H9 (cell line): ENCODE data around the gene ATF7. TPM values are rescaled to one million over a fixed set of nuclear protein-coding genes. Genes with fewer than 3 reads are reported as not detected.
"Not testable (repeated sequence)": the region's sequence is repeated elsewhere in the genome, so short reads cannot be mapped to it uniquely, and the experiment has no call there.

ENCODE experiments used
- DNase-seq: peaks from one replicate; pipeline ENCODE4 v3.0.0-alpha.2; 2017
- H2AFZ ChIP-seq: one replicate; pipeline ENCODE4 v1.6.1; 2013; ENCODE audit warnings: mild to moderate bottlenecking, low read length, control low read depth, moderate library complexity
- H2AK5ac ChIP-seq: 2 replicates; pipeline ENCODE4 v1.6.1; 2013; ENCODE audit warnings: low read length, control low read depth, mixed read lengths; ENCODE audit not compliant: insufficient read length
- H2BK120ac ChIP-seq: one replicate; pipeline ENCODE4 v1.6.1; 2013; ENCODE audit warnings: low read depth, mild to moderate bottlenecking, low read length, control low read depth, inconsistent platforms; ENCODE audit not compliant: poor library complexity, severe bottlenecking
- H2BK12ac ChIP-seq: 2 replicates; pipeline ENCODE4 v1.6.1; 2013; ENCODE audit warnings: low read length, control low read depth, mixed read lengths, low read depth; ENCODE audit not compliant: insufficient read length
- H2BK15ac ChIP-seq: 2 replicates; pipeline ENCODE4 v1.6.1; 2013; ENCODE audit warnings: low read depth, low read length, control low read depth
- H2BK20ac ChIP-seq: one replicate; pipeline ENCODE4 v1.6.1; 2013; ENCODE audit warnings: low read depth, mild to moderate bottlenecking, low read length, control low read depth, inconsistent platforms; ENCODE audit not compliant: poor library complexity, severe bottlenecking
- H2BK5ac ChIP-seq: 2 replicates; pipeline ENCODE4 v1.6.1; 2013; ENCODE audit warnings: low read length, control low read depth, mixed read lengths; ENCODE audit not compliant: insufficient read length
- H3K14ac ChIP-seq: 2 replicates; pipeline ENCODE4 v1.6.1; 2013; ENCODE audit warnings: low read length, control low read depth; ENCODE audit not compliant: insufficient read depth
- H3K18ac ChIP-seq: 2 replicates; pipeline ENCODE4 v1.6.1; 2013; ENCODE audit warnings: low read depth, mild to moderate bottlenecking, mixed read lengths, low read length, control low read depth; ENCODE audit not compliant: insufficient read length
- H3K23ac ChIP-seq: 2 replicates; pipeline ENCODE4 v1.6.1; 2013; ENCODE audit warnings: low read length, control low read depth, mixed read lengths, low read depth; ENCODE audit not compliant: insufficient read length
- H3K23me2 ChIP-seq: 2 replicates; pipeline ENCODE4 v1.6.1; 2013; ENCODE audit warnings: low read depth, mild to moderate bottlenecking, mixed read lengths, low read length, control low read depth; ENCODE audit not compliant: insufficient read length, poor library complexity, severe bottlenecking
- H3K27ac ChIP-seq: 2 replicates; pipeline ENCODE4 v1.5.1; 2013; ENCODE audit warnings: low read length, control low read depth, mixed read lengths, low read depth; ENCODE audit not compliant: insufficient read length
- H3K27me3 ChIP-seq: 2 replicates; pipeline ENCODE4 v1.6.1; 2013; ENCODE audit warnings: low read length, control low read depth, inconsistent platforms; ENCODE audit not compliant: insufficient read depth
- H3K4ac ChIP-seq: 2 replicates; pipeline ENCODE4 v1.6.1; 2013; ENCODE audit warnings: low read depth, mild to moderate bottlenecking, control low read depth, inconsistent platforms, low read length, moderate library complexity
- H3K4me1 ChIP-seq: 2 replicates; pipeline ENCODE4 v1.6.1; 2013; ENCODE audit warnings: low read length, control low read depth, inconsistent platforms; ENCODE audit not compliant: insufficient read depth
- H3K4me2 ChIP-seq: 2 replicates; pipeline ENCODE4 v1.6.1; 2013; ENCODE audit warnings: low read length, control low read depth, mixed read lengths; ENCODE audit not compliant: insufficient read length, insufficient read depth
- H3K56ac ChIP-seq: 2 replicates; pipeline ENCODE4 v1.6.1; 2013; ENCODE audit warnings: low read depth, mild to moderate bottlenecking, mixed read lengths, low read length, control low read depth; ENCODE audit not compliant: insufficient read length
- H3K79me1 ChIP-seq: 2 replicates; pipeline ENCODE4 v1.6.1; 2013; ENCODE audit warnings: low read depth, mild to moderate bottlenecking, moderate library complexity, low read length, control low read depth, inconsistent platforms; ENCODE audit not compliant: insufficient read depth, poor library complexity, severe bottlenecking
- H3K79me2 ChIP-seq: 2 replicates; pipeline ENCODE4 v1.6.1; 2013; ENCODE audit warnings: low read length, control low read depth, inconsistent platforms; ENCODE audit not compliant: insufficient read depth
- H3K9ac ChIP-seq: 2 replicates; pipeline ENCODE4 v1.6.1; 2013; ENCODE audit warnings: low read length, control low read depth, mixed read lengths; ENCODE audit not compliant: insufficient read length; ENCODE audit errors: extremely low read depth
- H3K9me3 ChIP-seq: one replicate; pipeline ENCODE4 v1.6.1; 2013; ENCODE audit warnings: low read depth, low read length, inconsistent platforms; ENCODE audit not compliant: control insufficient read depth
- H3T11ph ChIP-seq: one replicate; pipeline ENCODE4 v1.6.1; 2013; ENCODE audit warnings: mild to moderate bottlenecking, low read length, control low read depth, inconsistent platforms
- H4K20me1 ChIP-seq: one replicate; pipeline ENCODE4 v1.6.1; 2013; ENCODE audit not compliant: control insufficient read depth, insufficient read length, insufficient read depth
- H4K5ac ChIP-seq: 2 replicates; pipeline ENCODE4 v1.6.1; 2013; ENCODE audit warnings: low read depth, mild to moderate bottlenecking, mixed read lengths, low read length, control low read depth; ENCODE audit not compliant: insufficient read length
- H4K8ac ChIP-seq: replicated peaks from 2 replicates; pipeline ENCODE4 v1.6.1; 2013; ENCODE audit warnings: low read length, control low read depth, mixed read lengths, low read depth; ENCODE audit not compliant: insufficient read length
- H4K91ac ChIP-seq: 2 replicates; pipeline ENCODE4 v1.6.1; 2013; ENCODE audit warnings: low read depth, mild to moderate bottlenecking, moderate library complexity, mixed read lengths, low read length, control low read depth; ENCODE audit not compliant: insufficient read length
- H3K27ac Mint-ChIP-seq, 3 experiments: 2 replicates in 2 of 3; 3 replicates in 1 of 3; pipeline ENCODE4 v1.8.0; 2020 to 2021; ENCODE audit warnings: mixed read lengths in 3 of 3, mild to moderate bottlenecking in 1 of 3, moderate library complexity in 1 of 3
- H3K27me3 Mint-ChIP-seq: 2 replicates; pipeline ENCODE4 v1.8.0; 2021; ENCODE audit warnings: low read depth, mild to moderate bottlenecking, moderate library complexity, mixed read lengths
- H3K36me3 Mint-ChIP-seq, 3 experiments: 2 replicates in 2 of 3; 3 replicates in 1 of 3; pipeline ENCODE4 v1.8.0; 2020 to 2021; ENCODE audit warnings: low read depth in 3 of 3, mixed read lengths in 3 of 3; ENCODE audit not compliant: insufficient read depth in 1 of 3
- H3K4me1 Mint-ChIP-seq, 2 experiments: 2 replicates each; pipeline ENCODE4 v1.8.0; 2020; ENCODE audit warnings: mixed read lengths in 2 of 2
- H3K4me3 Mint-ChIP-seq, 2 experiments: 2 replicates in 1 of 2; 3 replicates in 1 of 2; pipeline ENCODE4 v1.8.0; 2020 to 2021; ENCODE audit warnings: mild to moderate bottlenecking in 2 of 2, mixed read lengths in 2 of 2, moderate library complexity in 1 of 2
- H3K9me3 Mint-ChIP-seq, 2 experiments: 2 replicates in 1 of 2; 3 replicates in 1 of 2; pipeline ENCODE4 v1.8.0; 2020; ENCODE audit warnings: mild to moderate bottlenecking in 2 of 2, mixed read lengths in 2 of 2, moderate library complexity in 1 of 2
- CTCF ChIP-seq: fragments of 200-600 bp; sonication (generic); conservative IDR thresholded peaks from 3 replicates; pipeline ENCODE4 v1.8.0; 2021; ENCODE audit warnings: antibody characterized with exemption, mild to moderate bottlenecking
- WGBS: extraction: QIAGEN DNeasy Blood & Tissue Kit; methylation state at CpG from one replicate; pipeline ENCODE4 v1.1.7; 2013; ENCODE audit warnings: missing lambda C conversion rate, low lambda C conversion rate, mixed read lengths; ENCODE audit not compliant: insufficient read length; ENCODE audit errors: extremely low coverage; 5-methylcytosine and 5-hydroxymethylcytosine counted together
- total RNA-seq: library from RNA; stranded (reverse); gene quantifications from 2 replicates; pipeline ENCODE4 v1.2.1, GENCODE V29; 2021

The ATF7 gene
- total RNA-seq, 1 experiment from 2014 or later = 17.7 TPM

GRCh38 chr12:53611304-53611703, 14.9 kb downstream of the ATF7 start:
- H3K4me1 ChIP-seq = no peaks in the 10 kb centered on the region
- H2AFZ ChIP-seq = no peak overlapping the region
- H3K27ac ChIP-seq = no peak overlapping the region
- no peak overlapping the region for H3K4me2 ChIP-seq
- H3K27ac Mint-ChIP-seq = no peak overlapping the region
- no peak overlapping the region for H3K14ac ChIP-seq
- no peaks in the 10 kb centered on the region for H3K79me1 ChIP-seq
- no peaks in the 10 kb centered on the region for H3K4me1 Mint-ChIP-seq
- WGBS = no CpG with 5 or more reads among the region's 8 CpGs
- no peaks in the 10 kb centered on the region for H3K27me3 ChIP-seq
- H2BK5ac ChIP-seq = no peak overlapping the region
- no peak overlapping the region for H3T11ph ChIP-seq
- no peaks in the 10 kb centered on the region for H3K9me3 Mint-ChIP-seq
- no peak overlapping the region for H4K5ac ChIP-seq
- H3K9me3 ChIP-seq = no peaks in the 10 kb centered on the region
- H2BK20ac ChIP-seq = no peak overlapping the region
- no peak overlapping the region for H3K4me3 Mint-ChIP-seq
- DNase-seq = no peak
- H4K8ac ChIP-seq = no peak overlapping the region
- H3K27me3 Mint-ChIP-seq = no peaks in the 10 kb centered on the region
- no peak overlapping the region for H2BK15ac ChIP-seq
- no peak overlapping the region for H2AK5ac ChIP-seq
- H3K18ac ChIP-seq = no peak overlapping the region
- no peak overlapping the region for H3K9ac ChIP-seq
- H3K23ac ChIP-seq = no peak overlapping the region
- no peak overlapping the region for H4K91ac ChIP-seq
- no peak overlapping the region for H2BK12ac ChIP-seq
- no peak overlapping the region for H3K4ac ChIP-seq
- no peaks in the 10 kb centered on the region for H3K79me2 ChIP-seq
- H3K36me3 Mint-ChIP-seq = peaks cover 0 to 2% (median 0%) of the 10 kb centered on the region in 3 experiments; a peak in 1 of 7 replicates
- no peak for TF ChIP-seq CTCF
- no peaks in the 10 kb centered on the region for H4K20me1 ChIP-seq
- no peaks in the 10 kb centered on the region for H3K23me2 ChIP-seq
- H2BK120ac ChIP-seq = no peak overlapping the region
- no peak overlapping the region for H3K56ac ChIP-seq

DNA sequence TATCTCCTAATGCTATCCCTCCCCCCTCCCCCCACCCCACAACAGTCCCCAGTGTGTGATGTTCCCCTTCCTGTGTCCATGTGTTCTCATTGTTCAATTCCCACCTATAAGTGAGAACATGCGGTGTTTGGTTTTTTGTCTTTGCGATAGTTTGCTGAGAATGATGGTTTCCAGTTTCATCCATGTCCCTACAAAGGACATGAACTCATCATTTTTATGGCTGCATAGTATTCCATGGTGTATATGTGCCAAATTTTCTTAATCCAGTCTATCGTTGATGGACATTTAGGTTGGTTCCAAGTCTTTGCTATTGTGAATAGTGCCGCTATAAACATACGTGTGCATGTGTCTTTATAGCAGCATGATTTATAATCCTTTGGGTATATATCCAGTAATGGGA, 19.5 kb downstream of the ATF7 start:
- not testable (repeated sequence) for H3K23me2 ChIP-seq, H3K4me3 Mint-ChIP-seq, H3K27ac Mint-ChIP-seq, H3K79me1 ChIP-seq, H3K9me3 ChIP-seq, H2BK20ac ChIP-seq, DNase-seq, H3K23ac ChIP-seq, H3T11ph ChIP-seq, H3K4ac ChIP-seq, H2BK5ac ChIP-seq, H4K8ac ChIP-seq, H3K4me2 ChIP-seq, H3K27ac ChIP-seq, H2BK120ac ChIP-seq, H3K9ac ChIP-seq, H2BK15ac ChIP-seq, H3K56ac ChIP-seq, H2AFZ ChIP-seq, H3K27me3 ChIP-seq, H3K18ac ChIP-seq, H4K5ac ChIP-seq, H3K9me3 Mint-ChIP-seq, H3K4me1 ChIP-seq, H3K14ac ChIP-seq, H3K79me2 ChIP-seq, H3K27me3 Mint-ChIP-seq, H4K20me1 ChIP-seq, H2AK5ac ChIP-seq, H2BK12ac ChIP-seq, H3K36me3 Mint-ChIP-seq, H4K91ac ChIP-seq
- peaks cover 21 to 24% of the 10 kb centered on the region in 2 experiments for H3K4me1 Mint-ChIP-seq
- no CpG with 5 or more reads among the region's 5 CpGs for WGBS
